EH (cell line): ENCODE measurements around the gene CD248.
"Not testable (repeated sequence)": the region's sequence is repeated elsewhere in the genome, so short reads cannot be mapped to it uniquely, and the experiment has no call there.

Source experiments
- DNase-seq: peaks from one replicate; pipeline ENCODE4 v3.0.0-alpha.2; 2015; ENCODE audit warnings: low read depth

Gene CD248, protein sequence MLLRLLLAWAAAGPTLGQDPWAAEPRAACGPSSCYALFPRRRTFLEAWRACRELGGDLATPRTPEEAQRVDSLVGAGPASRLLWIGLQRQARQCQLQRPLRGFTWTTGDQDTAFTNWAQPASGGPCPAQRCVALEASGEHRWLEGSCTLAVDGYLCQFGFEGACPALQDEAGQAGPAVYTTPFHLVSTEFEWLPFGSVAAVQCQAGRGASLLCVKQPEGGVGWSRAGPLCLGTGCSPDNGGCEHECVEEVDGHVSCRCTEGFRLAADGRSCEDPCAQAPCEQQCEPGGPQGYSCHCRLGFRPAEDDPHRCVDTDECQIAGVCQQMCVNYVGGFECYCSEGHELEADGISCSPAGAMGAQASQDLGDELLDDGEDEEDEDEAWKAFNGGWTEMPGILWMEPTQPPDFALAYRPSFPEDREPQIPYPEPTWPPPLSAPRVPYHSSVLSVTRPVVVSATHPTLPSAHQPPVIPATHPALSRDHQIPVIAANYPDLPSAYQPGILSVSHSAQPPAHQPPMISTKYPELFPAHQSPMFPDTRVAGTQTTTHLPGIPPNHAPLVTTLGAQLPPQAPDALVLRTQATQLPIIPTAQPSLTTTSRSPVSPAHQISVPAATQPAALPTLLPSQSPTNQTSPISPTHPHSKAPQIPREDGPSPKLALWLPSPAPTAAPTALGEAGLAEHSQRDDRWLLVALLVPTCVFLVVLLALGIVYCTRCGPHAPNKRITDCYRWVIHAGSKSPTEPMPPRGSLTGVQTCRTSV

DNA sequence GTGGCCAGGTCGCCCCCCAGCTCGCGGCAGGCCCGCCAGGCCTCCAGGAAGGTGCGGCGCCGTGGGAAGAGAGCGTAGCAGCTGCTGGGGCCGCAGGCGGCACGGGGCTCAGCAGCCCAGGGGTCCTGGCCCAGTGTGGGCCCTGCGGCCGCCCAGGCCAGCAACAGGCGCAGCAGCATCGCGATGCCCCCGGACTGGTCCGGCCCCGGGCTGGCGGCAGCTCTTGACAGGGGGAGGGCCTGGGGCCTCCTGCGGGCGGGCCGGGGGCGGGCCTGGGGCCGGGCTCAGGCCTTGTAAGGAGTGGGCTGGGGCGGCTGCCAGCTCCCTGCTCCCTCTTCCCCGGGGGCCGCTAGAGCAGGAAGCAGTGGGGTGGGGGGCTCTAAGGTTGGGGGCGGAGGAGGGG, at the start of gene CD248:
TSS of gene CD248 (minus strand) at position 196 of the 403 bp plus-strand sequence. CDS start at position 179, 17 bp downstream.
- peak; percentile 90 for DNase-seq

DNA sequence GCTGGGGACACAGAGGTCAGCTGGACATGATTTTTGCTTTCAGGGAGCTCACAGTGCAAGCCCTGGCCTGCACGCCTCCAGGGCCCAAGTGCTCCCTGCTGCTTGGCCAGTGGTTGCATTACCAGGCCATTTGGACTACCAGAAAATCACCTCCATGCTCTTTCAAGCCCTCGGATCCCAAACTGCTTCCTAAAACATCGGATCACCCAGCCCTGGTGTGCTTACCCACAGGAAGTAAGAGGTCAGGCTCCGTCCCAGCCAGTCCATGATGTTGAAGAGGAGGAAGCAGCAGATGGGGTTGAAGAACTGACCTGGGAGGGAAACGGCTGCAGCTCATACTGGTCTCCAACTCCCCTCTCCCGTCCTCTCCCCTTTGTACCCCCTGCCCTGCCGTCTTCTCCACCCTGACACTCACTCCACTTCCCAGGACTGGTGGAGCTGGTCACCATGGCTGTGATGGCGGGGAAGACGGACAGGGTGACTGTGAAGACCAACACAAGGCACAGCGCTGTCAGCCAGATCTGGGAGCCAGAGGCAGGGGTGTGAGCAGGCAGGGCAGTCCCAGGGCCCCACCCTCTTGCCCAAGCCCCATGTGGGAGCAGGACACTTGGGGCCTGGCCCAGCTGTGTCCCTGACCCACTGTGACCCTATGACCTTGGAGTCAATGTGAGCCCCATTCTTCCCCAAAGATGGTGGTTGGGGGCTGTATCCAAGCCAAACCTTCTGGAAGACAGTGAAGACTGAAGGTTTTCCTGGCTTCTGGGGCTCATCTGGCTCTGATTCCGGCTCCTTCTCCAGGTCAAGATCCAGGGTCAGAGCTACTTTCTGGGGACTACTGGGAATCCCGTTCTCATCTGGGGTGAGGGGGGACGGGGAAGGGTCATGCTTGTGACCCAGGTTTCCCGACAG, 49.1 kb upstream of the CD248 start:
- DNase-seq, result no peak

DNA sequence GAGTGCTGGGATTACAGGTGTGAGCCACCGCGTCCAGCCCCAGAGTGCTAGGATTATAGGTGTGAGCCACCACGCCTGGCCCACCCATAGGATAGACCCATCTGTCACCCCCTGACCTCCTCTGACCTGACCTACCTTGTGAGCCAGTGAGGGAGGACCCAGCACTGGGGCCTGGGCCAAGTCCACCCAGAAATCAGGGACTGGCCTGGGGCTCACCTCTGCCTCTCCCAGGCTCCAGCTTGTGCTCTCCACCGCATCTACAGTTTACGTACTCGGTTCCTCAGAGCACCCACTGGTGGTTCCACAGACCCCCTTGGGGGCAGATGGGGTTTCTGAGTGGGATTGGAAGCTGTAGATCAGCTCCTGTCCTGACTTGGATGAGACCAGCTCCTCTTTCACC, 48.3 kb upstream of the CD248 start:
- no peak for DNase-seq

DNA sequence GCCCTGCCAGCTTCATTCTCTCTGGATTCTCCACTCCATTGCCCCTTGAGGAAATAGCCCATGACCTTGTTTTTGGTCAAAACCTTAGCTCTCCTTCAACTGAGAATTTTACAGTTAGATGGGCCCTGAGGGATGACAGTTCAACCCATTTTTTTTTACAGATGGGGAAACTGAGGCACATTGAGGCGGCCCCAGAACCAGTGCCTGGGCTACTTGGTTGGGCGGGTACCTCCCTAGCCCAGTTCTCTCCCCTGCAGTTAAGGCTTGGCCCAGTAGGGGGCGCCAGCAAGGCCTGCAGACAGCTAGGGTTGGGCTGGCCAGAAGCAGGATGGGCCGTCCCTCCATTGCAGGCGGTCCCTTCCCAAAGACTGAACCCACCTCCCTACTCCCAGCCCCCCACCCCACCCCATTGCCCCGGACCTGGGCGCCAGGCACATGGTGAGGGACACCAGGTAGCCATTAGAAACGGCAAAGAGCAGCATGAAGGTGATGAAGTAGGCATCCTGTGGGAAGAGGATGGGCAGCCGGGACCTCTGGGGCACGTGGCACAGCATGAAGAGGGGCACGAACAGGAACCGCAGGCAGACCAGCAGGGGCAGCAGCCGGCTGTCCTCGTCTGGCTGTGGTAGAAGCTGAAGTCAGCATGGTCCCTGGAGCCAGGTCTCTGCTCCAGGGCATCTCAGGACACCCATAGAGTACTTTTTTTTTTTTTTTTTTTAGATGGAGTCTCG, 47.1 kb upstream of the CD248 start:
- DNase-seq, result peak; percentile 19

DNA sequence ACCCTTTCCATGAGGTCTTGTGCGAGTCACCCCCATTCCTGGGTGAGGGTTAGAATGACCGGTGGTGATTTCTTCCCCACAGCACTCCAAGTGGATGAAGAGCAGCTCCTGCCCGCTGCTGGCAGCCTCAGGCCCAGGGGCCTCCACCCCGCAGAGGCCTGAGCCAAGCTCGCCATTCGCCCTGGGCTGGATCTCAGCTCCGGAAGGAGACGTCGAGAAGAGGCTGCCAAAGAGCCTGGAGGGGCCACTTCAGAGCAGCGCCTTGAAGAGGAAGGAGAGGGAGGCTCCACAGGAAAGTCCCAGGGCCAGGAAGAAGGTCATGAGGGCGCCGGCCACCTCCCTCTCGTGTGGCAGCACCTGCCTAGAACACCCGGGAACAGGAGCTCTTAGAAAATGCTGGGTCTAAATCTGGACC, 46.4 kb upstream of the CD248 start:
- DNase-seq, result no peak

- no peak for DNase-seq
Measured at GRCh38 chr11:66362481-66363147, 45.8 kb upstream of the CD248 start.

GRCh38 chr11:66361502-66361941, 44.7 kb upstream of the CD248 start:
- DNase-seq, result no peak

DNA sequence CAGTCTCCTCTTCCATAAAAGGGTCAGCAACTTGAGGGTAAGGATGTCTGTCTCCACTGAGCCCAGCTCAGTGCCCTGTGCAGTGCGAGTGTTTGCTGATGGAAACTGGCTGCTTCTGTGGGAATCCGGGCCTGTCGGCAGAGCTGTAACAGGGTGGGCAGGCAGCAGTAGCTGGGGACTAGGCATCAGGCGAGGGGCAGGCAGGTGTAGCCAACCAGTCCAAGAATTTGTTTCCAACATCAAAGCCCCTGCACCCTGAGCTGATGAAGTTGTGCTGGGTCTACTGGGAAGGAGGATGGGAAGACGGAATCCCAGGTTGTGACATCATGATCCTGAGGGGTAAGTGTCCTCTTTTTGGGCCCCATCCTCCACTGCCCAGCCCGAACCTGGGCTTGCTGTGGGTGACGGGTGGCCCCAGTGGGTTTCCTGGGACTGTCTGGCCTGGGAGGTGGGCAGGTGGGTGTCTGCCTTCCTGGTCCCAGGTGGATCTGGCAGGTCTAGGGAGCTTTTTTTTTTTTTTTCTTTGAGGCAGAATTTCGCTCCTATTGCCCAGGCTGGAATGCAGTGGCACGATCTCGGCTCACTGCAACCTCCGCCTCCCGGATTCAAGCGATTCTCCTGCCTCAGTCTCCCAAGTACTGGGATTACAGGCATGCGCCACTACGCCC, 43.7 kb upstream of the CD248 start:
- no peak for DNase-seq

- no peak for DNase-seq
Measured at GRCh38 chr11:66359662-66360087, 42.8 kb upstream of the CD248 start.

DNA sequence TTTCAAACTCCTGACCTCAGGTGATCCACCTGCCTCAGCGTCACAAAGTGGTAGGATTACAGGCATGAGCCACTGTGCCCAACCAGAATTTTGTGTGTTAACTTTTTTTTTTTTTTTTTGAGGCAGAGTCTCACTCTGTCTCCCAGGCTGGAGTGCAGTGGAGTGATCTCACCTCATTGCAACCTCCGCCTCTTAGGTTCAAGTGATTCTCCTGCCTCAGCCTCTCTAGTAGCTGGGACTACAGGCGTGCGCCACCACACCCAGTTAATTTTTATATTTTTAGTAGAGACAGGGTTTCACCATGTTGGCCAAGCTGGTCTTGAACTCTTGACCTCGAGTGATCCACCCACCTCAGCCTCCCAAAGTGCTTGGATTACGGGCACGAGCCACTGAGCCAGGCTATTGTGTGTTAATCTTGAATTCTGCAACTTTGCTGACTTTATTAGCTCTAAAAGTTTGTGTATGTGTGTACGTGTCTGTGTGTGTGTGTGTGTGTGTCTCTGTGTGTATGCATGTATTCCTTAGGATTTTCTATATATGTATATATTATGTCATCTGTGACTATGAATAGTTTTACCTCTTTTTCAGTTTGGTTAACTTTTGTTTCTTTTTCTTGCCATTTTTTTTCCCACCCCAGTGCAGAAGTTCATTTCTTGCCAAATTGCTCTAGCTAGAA, 33.9 kb upstream of the CD248 start:
- DNase-seq, result not testable (repeated sequence)

DNA sequence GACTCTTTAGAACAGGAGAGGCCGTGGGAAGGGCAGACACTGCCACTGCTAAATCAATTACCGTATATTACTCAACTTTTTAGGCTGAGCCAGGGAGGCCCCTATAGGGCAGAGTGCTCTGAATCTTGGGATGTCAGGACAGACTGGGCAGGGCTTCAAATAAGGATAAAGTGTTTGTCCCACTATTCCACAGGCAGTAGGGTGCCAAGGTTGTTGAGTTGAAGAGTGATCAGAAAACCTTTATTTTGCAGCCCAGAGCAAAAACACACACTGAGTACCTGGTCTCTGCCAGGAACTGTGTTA, 32.2 kb upstream of the CD248 start:
- no peak for DNase-seq

DNA sequence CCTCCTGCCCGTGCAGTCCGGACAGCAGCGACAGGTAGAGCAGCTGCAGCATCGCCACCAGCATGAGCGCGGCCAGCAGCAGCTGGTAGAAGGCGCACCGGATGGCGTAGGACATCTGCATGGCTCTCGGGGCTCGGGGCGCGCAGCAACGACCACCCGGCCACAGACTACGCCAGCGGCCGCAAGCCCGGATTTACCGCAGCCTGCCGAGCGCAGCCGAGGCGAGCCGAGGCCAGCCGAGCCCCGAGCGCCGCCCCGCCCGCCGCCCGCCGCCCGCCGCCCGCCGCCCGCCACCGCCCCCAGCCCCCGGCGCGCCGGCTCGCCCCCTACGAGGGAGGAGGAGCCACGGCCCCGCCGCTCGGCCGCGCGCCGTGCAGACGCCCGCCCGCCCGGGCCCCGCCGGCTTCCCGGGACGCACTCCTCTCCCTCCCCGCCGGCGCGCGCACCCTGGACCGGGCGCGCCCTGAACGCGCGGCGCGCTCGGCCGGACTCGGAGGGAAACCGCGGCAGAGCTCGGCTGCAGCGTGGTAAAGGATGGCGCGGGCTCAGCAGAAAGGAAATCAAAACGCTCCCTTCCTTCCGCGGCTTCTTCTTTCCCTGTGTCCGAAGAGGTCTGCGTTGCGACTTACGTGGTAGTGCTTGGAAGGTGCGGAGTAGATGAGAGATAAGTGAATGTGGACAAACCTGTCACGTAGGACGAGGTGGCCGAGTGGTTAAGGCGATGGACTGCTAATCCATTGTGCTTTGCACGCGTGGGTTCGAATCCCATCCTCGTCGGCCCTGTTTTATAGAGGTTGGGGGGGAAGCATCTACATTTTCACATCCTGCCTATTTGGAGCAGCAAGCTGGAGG, 30.8 kb upstream of the CD248 start, which contains the start of gene B4GAT1:
TSS of gene B4GAT1 (minus strand) at position 205 of the 852 bp plus-strand sequence. CDS start at position 121, 84 bp downstream.
- DNase-seq, result peak; percentile 94

GRCh38 chr11:66346476-66347424, 29.9 kb upstream of the CD248 start:
- no peak for DNase-seq

- no peak for DNase-seq
Measured at GRCh38 chr11:66345316-66345649, 28.4 kb upstream of the CD248 start.

GRCh38 chr11:66344550-66345315, 27.9 kb upstream of the CD248 start, which contains the start of gene BRMS1:
Gene BRMS1, minus strand, starts transcription at chr11:66345104. Its CDS starts 2,870 bp downstream, at chr11:66342234.
- peak; percentile 97 for DNase-seq

- no peak for DNase-seq
Measured at GRCh38 chr11:66343176-66343575, 26.3 kb upstream of the CD248 start.
